ENCODE data around the gene CRELD2.

Gene CRELD2

GRCh38 chr22:49966041-49966773, 47.8 kb downstream of the CRELD2 start (continued):
- TF ChIP-seq KLF16 (tag by site-specific recombination; IDR thresholded peaks at IDR 0.05), result no peak
- TF ChIP-seq ZNF184 (tag by site-specific recombination; IDR thresholded peaks at IDR 0.05), result no peak
- no peak for TF ChIP-seq SP2 (tag by site-specific recombination; IDR thresholded peaks at IDR 0.05)
- TF ChIP-seq ZNF335 (tag by site-specific recombination; conservative IDR thresholded peaks at IDR 0.05), result no peak
- no peak for TF ChIP-seq ZNF513 (tag by site-specific recombination; IDR thresholded peaks at IDR 0.05)
- no peak for TF ChIP-seq ZNF266 (tag by site-specific recombination; IDR thresholded peaks at IDR 0.05; ENCODE audit: low read depth)
- TF ChIP-seq ZNF248 (tag by site-specific recombination; IDR thresholded peaks at IDR 0.05), result no peak
- TF ChIP-seq ZNF211 (tag by site-specific recombination; IDR thresholded peaks at IDR 0.05; ENCODE audit: low read depth), result no peak
- TF ChIP-seq ZNF133 (tag by site-specific recombination; IDR thresholded peaks at IDR 0.05), result no peak

DNA sequence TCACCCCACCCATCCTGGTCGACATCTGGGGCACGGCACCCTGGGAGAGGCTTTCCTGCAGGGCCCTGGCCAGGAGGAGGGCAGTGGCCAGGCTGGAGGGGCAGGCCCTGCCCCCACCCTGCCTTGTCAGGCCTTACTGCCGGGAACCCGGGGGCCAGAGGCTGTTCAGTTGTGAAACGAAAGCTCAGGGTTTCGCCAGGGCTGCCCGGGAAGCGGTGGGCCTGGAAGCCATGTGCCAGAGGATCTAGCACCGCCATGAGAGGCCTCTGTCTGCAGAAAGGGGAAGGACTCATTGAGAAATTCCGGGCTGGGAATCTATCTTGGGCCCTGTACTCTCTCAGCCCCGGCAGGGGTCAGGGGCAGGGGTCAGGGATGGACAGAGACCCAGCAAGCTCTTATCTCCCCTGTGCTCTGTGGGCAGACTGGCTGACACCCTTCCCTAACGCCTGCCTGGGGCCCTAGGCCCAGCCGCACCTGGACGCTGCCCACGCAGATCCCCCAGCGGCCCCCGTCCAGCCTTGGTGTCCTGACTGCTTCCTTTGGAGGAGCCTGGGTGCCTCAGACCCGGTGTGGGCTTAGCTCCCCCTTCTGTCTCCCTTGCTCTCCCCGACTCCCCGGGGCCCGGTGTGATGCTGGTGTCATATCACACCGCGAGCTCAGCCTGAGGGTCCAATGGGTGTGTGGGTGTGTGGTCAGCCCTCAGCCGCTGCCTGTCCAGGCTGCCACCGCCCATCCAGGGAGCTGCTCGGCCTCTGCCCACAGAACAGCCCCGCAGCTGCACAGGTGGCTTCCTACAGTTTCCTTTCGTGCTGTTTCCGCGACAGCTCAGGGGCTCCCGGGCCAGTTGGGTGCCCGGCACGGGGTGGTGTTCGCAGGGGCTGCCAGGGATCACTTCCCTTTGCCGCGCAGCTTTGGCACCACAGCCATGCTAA, 48.6 kb downstream of the CRELD2 start:
- H3K27ac ChIP-seq (ENCODE audit: extremely low read depth, low read depth, low read length), result no peak overlapping the region
- ChIA-PET POLR2A (interaction anchor here (1.4 to 1.8 kb wide), 3 partner anchors 15 to 63 kb away, joined by 4 to 6 read pairs (median 4); no protein-coding TSS in a partner anchor), CTCF (interaction anchor here (0.7 to 2.8 kb wide), 2 partner anchors 11 to 63 kb away, joined by 5 to 7 read pairs; no protein-coding TSS in a partner anchor)
- no peak for TF ChIP-seq ZNF777 (tag by site-specific recombination; IDR thresholded peaks at IDR 0.05; ENCODE audit: borderline replicate concordance)
- TF ChIP-seq ZBTB26 (tag by site-specific recombination; optimal IDR thresholded peaks at IDR 0.05), result no peak
- TF ChIP-seq ZNF2 (tag by site-specific recombination; IDR thresholded peaks at IDR 0.05), result 0 out of 2 replicates have a peak, but pooled peaks have one; percentile 41
- no peak for TF ChIP-seq IKZF3 (tag by site-specific recombination; IDR thresholded peaks at IDR 0.05)
- TF ChIP-seq, protein P1, sequence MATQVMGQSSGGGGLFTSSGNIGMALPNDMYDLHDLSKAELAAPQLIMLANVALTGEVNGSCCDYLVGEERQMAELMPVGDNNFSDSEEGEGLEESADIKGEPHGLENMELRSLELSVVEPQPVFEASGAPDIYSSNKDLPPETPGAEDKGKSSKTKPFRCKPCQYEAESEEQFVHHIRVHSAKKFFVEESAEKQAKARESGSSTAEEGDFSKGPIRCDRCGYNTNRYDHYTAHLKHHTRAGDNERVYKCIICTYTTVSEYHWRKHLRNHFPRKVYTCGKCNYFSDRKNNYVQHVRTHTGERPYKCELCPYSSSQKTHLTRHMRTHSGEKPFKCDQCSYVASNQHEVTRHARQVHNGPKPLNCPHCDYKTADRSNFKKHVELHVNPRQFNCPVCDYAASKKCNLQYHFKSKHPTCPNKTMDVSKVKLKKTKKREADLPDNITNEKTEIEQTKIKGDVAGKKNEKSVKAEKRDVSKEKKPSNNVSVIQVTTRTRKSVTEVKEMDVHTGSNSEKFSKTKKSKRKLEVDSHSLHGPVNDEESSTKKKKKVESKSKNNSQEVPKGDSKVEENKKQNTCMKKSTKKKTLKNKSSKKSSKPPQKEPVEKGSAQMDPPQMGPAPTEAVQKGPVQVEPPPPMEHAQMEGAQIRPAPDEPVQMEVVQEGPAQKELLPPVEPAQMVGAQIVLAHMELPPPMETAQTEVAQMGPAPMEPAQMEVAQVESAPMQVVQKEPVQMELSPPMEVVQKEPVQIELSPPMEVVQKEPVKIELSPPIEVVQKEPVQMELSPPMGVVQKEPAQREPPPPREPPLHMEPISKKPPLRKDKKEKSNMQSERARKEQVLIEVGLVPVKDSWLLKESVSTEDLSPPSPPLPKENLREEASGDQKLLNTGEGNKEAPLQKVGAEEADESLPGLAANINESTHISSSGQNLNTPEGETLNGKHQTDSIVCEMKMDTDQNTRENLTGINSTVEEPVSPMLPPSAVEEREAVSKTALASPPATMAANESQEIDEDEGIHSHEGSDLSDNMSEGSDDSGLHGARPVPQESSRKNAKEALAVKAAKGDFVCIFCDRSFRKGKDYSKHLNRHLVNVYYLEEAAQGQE (tag by site-specific recombination; IDR thresholded peaks at IDR 0.05), result no peak
- no peak for TF ChIP-seq ZNF266 (tag by site-specific recombination; IDR thresholded peaks at IDR 0.05; ENCODE audit: low read depth)
- 0 out of 2 replicates have a peak, but pooled peaks have one; percentile 28 for TF ChIP-seq BCL11B (tag by site-specific recombination; IDR thresholded peaks at IDR 0.05; ENCODE audit: low read depth)
- no peak for TF ChIP-seq FEZF1 (tag by site-specific recombination; IDR thresholded peaks at IDR 0.05)
- TF ChIP-seq PATZ1 (tag by site-specific recombination; IDR thresholded peaks at IDR 0.05), result peak; percentile 51
- no peak for TF ChIP-seq ZNF585B (tag by site-specific recombination; IDR thresholded peaks at IDR 0.05)
- no peak for TF ChIP-seq ZNF658 (tag by site-specific recombination; IDR thresholded peaks at IDR 0.05)

More for the DNA sequence above, 48.6 kb downstream of the CRELD2 start:
- Histone ChIP-seq H3K4me3 (ENCODE audit: low read depth, low read length) (no peak overlapping the region), H3K9me3 (ENCODE audit: control insufficient read depth, insufficient read depth, low read depth, low read length) (no peaks in the 10 kb centered on the region), H3K36me3 (ENCODE audit: control insufficient read depth in 2 of 2, insufficient read depth in 1 of 2, low read length in 2 of 2) (peaks cover 10 to 33% of the 10 kb centered on the region in 2 experiments; a peak in 2 of 3 replicates), H3K4me1 (ENCODE audit: control insufficient read depth, insufficient read depth, low read length) (peaks cover 11% of the 10 kb centered on the region)

Measured in HEK293 (cell line).